GM12872 (cell line): ENCODE data around the gene PHLPP1.

Experiments used
- CTCF ChIP-seq: IDR thresholded peaks from 3 replicates; pipeline ENCODE4 v1.5.1; 2011; ENCODE audit warnings: low read depth, mild to moderate bottlenecking, low read length, moderate library complexity; ENCODE audit not compliant: insufficient read depth

PHLPP1 gene

GRCh38 chr18:62738639-62739038 is 23.3 kb downstream of the PHLPP1 start:
- no peak for TF ChIP-seq CTCF

- TF ChIP-seq CTCF, result no peak
Measured at GRCh38 chr18:62739911-62740310, 24.6 kb downstream of the PHLPP1 start.

- no peak for TF ChIP-seq CTCF
Measured at GRCh38 chr18:62741118-62741566, 25.8 kb downstream of the PHLPP1 start.

GRCh38 chr18:62741584-62741983 is 26.2 kb downstream of the PHLPP1 start:
- no peak for TF ChIP-seq CTCF

- no peak for TF ChIP-seq CTCF
Measured at GRCh38 chr18:62744076-62744968, 29.0 kb downstream of the PHLPP1 start.

GRCh38 chr18:62745089-62745751 is 29.9 kb downstream of the PHLPP1 start:
- TF ChIP-seq CTCF, result no peak

GRCh38 chr18:62749389-62749788 is 34.0 kb downstream of the PHLPP1 start:
- no peak for TF ChIP-seq CTCF
